ENCODE measurements around the gene TKTL1.

Gene TKTL1

DNA sequence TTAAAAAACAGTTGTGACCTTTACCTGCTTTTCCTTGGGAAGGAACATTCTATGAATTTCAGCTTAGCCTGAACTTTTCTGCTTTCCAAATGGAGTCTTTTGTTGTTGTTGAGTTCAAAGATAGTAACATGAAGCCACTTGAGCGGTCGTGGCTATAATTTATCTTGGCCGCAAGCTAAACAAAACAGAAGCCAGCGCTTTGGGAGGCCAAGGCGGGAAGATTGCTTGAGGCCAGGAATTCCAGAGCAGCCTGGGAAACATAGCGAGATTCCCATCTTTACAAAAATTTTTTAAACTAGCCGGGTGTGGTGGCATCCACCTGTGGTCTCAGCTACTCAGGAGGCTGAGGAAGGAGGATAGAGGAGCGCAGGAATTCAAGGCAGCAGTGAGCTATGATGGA, 29.9 kb downstream of the TKTL1 start:
- no peak for TF ChIP-seq FOXP2 (optimal IDR thresholded peaks at IDR 0.05; ENCODE audit: borderline replicate concordance, extremely low read depth, extremely low read length, insufficient read depth)
- no peak for TF ChIP-seq POLR2AphosphoS5 (IDR thresholded peaks at IDR 0.05; ENCODE audit: low read depth, low read length)
- no peak for TF ChIP-seq TAF1 (IDR thresholded peaks at IDR 0.05; ENCODE audit: borderline replicate concordance, insufficient read depth, low read length)
- TF ChIP-seq, protein P1, sequence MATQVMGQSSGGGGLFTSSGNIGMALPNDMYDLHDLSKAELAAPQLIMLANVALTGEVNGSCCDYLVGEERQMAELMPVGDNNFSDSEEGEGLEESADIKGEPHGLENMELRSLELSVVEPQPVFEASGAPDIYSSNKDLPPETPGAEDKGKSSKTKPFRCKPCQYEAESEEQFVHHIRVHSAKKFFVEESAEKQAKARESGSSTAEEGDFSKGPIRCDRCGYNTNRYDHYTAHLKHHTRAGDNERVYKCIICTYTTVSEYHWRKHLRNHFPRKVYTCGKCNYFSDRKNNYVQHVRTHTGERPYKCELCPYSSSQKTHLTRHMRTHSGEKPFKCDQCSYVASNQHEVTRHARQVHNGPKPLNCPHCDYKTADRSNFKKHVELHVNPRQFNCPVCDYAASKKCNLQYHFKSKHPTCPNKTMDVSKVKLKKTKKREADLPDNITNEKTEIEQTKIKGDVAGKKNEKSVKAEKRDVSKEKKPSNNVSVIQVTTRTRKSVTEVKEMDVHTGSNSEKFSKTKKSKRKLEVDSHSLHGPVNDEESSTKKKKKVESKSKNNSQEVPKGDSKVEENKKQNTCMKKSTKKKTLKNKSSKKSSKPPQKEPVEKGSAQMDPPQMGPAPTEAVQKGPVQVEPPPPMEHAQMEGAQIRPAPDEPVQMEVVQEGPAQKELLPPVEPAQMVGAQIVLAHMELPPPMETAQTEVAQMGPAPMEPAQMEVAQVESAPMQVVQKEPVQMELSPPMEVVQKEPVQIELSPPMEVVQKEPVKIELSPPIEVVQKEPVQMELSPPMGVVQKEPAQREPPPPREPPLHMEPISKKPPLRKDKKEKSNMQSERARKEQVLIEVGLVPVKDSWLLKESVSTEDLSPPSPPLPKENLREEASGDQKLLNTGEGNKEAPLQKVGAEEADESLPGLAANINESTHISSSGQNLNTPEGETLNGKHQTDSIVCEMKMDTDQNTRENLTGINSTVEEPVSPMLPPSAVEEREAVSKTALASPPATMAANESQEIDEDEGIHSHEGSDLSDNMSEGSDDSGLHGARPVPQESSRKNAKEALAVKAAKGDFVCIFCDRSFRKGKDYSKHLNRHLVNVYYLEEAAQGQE (IDR thresholded peaks at IDR 0.05; ENCODE audit: insufficient read depth in 1 of 2, low read depth in 2 of 2, low read length in 2 of 2): no peak
- no peak for TF ChIP-seq SIN3A (IDR thresholded peaks at IDR 0.05; ENCODE audit: borderline replicate concordance, insufficient read depth, low read length)

DNA sequence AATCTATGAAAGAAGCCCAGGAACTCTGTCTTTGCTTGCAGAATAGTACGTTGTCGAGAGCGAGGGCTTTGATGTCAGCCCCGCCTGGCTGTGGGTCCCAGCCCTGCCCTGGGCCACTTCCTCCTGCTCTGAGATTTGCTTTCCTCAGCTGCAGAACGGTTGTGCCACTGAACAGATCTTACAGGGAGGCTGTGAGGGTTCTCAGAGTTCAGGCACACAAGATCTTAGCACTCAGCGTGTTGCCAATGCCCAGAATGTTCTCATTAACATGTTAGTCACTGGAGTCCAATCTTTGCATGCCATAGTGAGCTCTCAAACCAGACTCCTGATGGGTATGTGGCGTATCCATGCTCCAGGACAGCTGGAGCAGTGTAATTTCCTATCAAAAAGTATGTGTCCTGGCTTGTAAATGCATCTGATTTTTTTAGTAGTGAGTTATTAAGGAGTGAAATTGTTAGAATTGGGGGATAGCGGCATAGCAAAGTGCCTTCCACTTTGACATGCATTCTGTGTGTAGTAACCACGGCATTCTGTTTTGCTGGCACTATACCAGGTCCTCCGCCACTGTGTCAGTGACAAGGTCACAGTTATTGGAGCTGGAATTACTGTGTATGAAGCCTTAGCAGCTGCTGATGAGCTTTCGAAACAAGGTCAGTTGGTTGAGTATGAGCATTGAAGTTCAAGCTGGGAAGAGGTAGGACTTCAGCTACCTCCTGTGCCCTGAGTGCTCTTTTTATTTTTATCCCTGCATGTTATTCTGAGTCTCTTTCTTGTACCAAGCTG, 31.6 kb downstream of the TKTL1 start:
- TF ChIP-seq POLR2AphosphoS5 (IDR thresholded peaks at IDR 0.05; ENCODE audit: low read depth, low read length) (no peak), SIN3A (IDR thresholded peaks at IDR 0.05; ENCODE audit: borderline replicate concordance, insufficient read depth, low read length) (no peak), TAF1 (IDR thresholded peaks at IDR 0.05; ENCODE audit: borderline replicate concordance, insufficient read depth, low read length) (no peak), FOXP2 (optimal IDR thresholded peaks at IDR 0.05; ENCODE audit: borderline replicate concordance, extremely low read depth, extremely low read length, insufficient read depth) (no peak)
- TF ChIP-seq, protein P1 (IDR thresholded peaks at IDR 0.05; ENCODE audit: insufficient read depth in 1 of 2, low read depth in 2 of 2, low read length in 2 of 2): no peak

DNA sequence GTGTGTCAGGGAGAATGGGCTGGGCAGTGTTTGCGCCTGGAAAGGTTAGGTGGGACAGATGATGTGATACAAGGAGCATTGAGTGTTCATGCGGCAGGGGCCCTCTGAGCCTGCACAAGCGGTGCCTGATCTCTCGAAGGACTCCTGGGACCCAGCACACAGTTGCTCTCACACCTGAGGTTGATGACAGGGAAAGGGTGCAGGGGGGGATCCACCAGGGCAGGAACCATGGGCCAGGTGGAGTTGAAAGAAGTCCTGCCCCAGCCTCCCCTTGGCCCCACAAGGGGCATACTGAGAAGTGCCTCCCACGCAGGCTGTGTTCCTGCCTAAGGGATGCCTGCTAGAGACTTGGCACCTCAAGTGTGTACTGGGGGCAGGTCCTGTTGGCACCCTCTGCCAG, 33.1 kb downstream of the TKTL1 start:
- TF ChIP-seq TAF1 (IDR thresholded peaks at IDR 0.05; ENCODE audit: borderline replicate concordance, insufficient read depth, low read length): no peak
- no peak for TF ChIP-seq POLR2AphosphoS5 (IDR thresholded peaks at IDR 0.05; ENCODE audit: low read depth, low read length)
- no peak for TF ChIP-seq FOXP2 (optimal IDR thresholded peaks at IDR 0.05; ENCODE audit: borderline replicate concordance, extremely low read depth, extremely low read length, insufficient read depth)
- TF ChIP-seq, protein P1 (IDR thresholded peaks at IDR 0.05; ENCODE audit: insufficient read depth in 1 of 2, low read depth in 2 of 2, low read length in 2 of 2): no peak
- no peak for TF ChIP-seq SIN3A (IDR thresholded peaks at IDR 0.05; ENCODE audit: borderline replicate concordance, insufficient read depth, low read length)

DNA sequence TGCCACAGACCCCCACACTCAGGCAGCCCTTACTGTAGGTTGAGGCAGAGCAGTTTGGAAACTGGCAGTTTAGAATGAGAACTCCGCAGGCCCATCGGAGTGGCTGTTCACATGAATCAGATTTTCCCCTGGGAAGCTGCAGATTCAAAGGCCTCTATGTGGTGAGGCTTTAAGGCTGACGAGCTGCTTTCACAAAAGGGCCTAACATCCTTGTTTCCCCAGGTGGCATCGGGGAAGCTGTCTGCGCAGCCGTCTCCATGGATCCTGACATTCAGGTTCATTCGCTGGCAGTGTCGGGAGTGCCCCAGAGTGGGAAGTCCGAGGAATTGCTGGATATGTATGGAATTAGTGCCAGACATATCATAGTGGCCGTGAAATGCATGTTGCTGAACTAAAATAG, 33.7 kb downstream of the TKTL1 start:
- no peak for TF ChIP-seq POLR2AphosphoS5 (IDR thresholded peaks at IDR 0.05; ENCODE audit: low read depth, low read length)
- TF ChIP-seq FOXP2 (optimal IDR thresholded peaks at IDR 0.05; ENCODE audit: borderline replicate concordance, extremely low read depth, extremely low read length, insufficient read depth): no peak
- TF ChIP-seq, protein P1 (IDR thresholded peaks at IDR 0.05; ENCODE audit: insufficient read depth in 1 of 2, low read depth in 2 of 2, low read length in 2 of 2): no peak
- TF ChIP-seq TAF1 (IDR thresholded peaks at IDR 0.05; ENCODE audit: borderline replicate concordance, insufficient read depth, low read length): no peak
- no peak for TF ChIP-seq SIN3A (IDR thresholded peaks at IDR 0.05; ENCODE audit: borderline replicate concordance, insufficient read depth, low read length)

Measured in PFSK-1 (cell line).